Fibroblast of lung (primary cell): ENCODE measurements around the gene IZUMO4. TPM values are rescaled to one million over a fixed set of nuclear protein-coding genes. Genes with fewer than 3 reads are reported as not detected.

Experiments used
- DNase-seq, 2 donors: peaks; one replicate each; pipeline versions ENCODE4 v3.0.0 to v3.0.0-alpha.2; 2010; ENCODE audit warnings: low read depth in 2 of 2
- H2AFZ ChIP-seq: 2 replicates; pipeline ENCODE4 v1.5.1; 2012; ENCODE audit warnings: low read length, control low read depth, inconsistent platforms
- H3K27ac ChIP-seq: 2 replicates; pipeline ENCODE4 v1.5.1; 2011; ENCODE audit warnings: low read length, control low read depth; ENCODE audit not compliant: insufficient read depth
- H3K27me3 ChIP-seq: 2 replicates; pipeline ENCODE4 v1.5.1; 2011; ENCODE audit warnings: mild to moderate bottlenecking, low read length; ENCODE audit not compliant: control insufficient read depth, insufficient read depth
- H3K36me3 ChIP-seq: 2 replicates; pipeline ENCODE4 v1.5.1; 2011; ENCODE audit warnings: low read length; ENCODE audit not compliant: control insufficient read depth, insufficient read depth
- H3K4me1 ChIP-seq: 2 replicates; pipeline ENCODE4 v1.5.1; 2011; ENCODE audit warnings: low read length; ENCODE audit not compliant: control insufficient read depth, insufficient read depth; ENCODE audit errors: extremely low read depth
- H3K4me2 ChIP-seq: 2 replicates; pipeline ENCODE4 v1.5.1; 2011; ENCODE audit warnings: low read length, control low read depth; ENCODE audit not compliant: insufficient read depth; ENCODE audit errors: extremely low read depth
- H3K4me3 ChIP-seq, 4 experiments: fragments of 200-600 bp in 1 of 4; sonication (generic) in 1 of 4; replicated peaks in 1 of 4; 2 replicates each; pipeline ENCODE4 v1.5.1; 2011 to 2016; ENCODE audit warnings: low read length in 4 of 4, low read depth in 3 of 4, mild to moderate bottlenecking in 3 of 4, control low read depth in 2 of 4, inconsistent platforms in 1 of 4, mixed read lengths in 1 of 4; ENCODE audit not compliant: insufficient read depth in 1 of 4; ENCODE audit errors: control extremely low read depth in 1 of 4
- H3K79me2 ChIP-seq: 2 replicates; pipeline ENCODE4 v1.5.1; 2012; ENCODE audit warnings: mild to moderate bottlenecking, low read length, inconsistent platforms; ENCODE audit not compliant: control insufficient read depth, insufficient read depth
- H3K9ac ChIP-seq: 2 replicates; pipeline ENCODE4 v1.5.1; 2011; ENCODE audit warnings: mild to moderate bottlenecking, low read length, control low read depth; ENCODE audit not compliant: insufficient read depth
- H3K9me3 ChIP-seq: 2 replicates; pipeline ENCODE4 v1.5.1; 2012; ENCODE audit warnings: low read depth, low read length; ENCODE audit not compliant: control insufficient read depth, insufficient read depth
- H4K20me1 ChIP-seq: 2 replicates; pipeline ENCODE4 v1.5.1; 2011; ENCODE audit warnings: low read length; ENCODE audit not compliant: control insufficient read depth, insufficient read depth; ENCODE audit errors: extremely low read depth
- EZH2 ChIP-seq: IDR thresholded peaks from 2 replicates; pipeline ENCODE4 v1.5.1; 2012; ENCODE audit warnings: low read length, control low read depth, mild to moderate bottlenecking; ENCODE audit errors: missing control alignments
- polyA plus RNA-seq, 2 donors: library from polyadenylated mRNA; depleted of rRNA in 1 of 2; stranded (reverse) in 1 of 2; unstranded in 1 of 2; fragments of >200 nt; gene quantifications; 2 replicates each; pipeline ENCODE4 v1.2.1, GENCODE V29; 2011 to 2012; ENCODE audit warnings: missing spikeins in 1 of 2
- total RNA-seq: library from RNA; depleted of rRNA; stranded (reverse); fragments of >200 nt; gene quantifications from 2 replicates; pipeline ENCODE4 v1.2.1, GENCODE V29; 2014
- TF ChIP-seq, protein P1 (sequence below), 2 donors: IDR thresholded peaks in 1 of 2; conservative IDR thresholded peaks in 1 of 2; 1 replicate in 1 of 2; 2 replicates in 1 of 2; pipeline ENCODE4 v1.5.1; 2011 to 2012; ENCODE audit warnings: low read length in 2 of 2, control low read depth in 1 of 2, inconsistent platforms in 1 of 2, low read depth in 1 of 2, mild to moderate bottlenecking in 1 of 2

The IZUMO4 gene
- total and polyA plus RNA-seq, 2 donors (not counting 1 experiment from before 2014, with no cell fraction given) = 0.56 to 1.3 TPM

GRCh38 chr19:2115911-2116426, 19.3 kb downstream of the IZUMO4 start:
- no peaks in the 10 kb centered on the region for H3K79me2 ChIP-seq

GRCh38 chr19:2116507-2116906, 19.8 kb downstream of the IZUMO4 start:
- Histone ChIP-seq H3K36me3 (peaks cover 69% of the 10 kb centered on the region), H3K79me2 (no peaks in the 10 kb centered on the region), H3K9me3 (no peaks in the 10 kb centered on the region), H3K27me3 (no peaks in the 10 kb centered on the region), H3K4me1 (no peaks in the 10 kb centered on the region), H4K20me1 (no peaks in the 10 kb centered on the region), H3K27ac (no peak overlapping the region), H2AFZ (no peak overlapping the region), H3K9ac (no peak overlapping the region), H3K4me3 (no peak overlapping the region), H3K4me2 (no peak overlapping the region)
- TF ChIP-seq EZH2 = no peak
- TF ChIP-seq, protein P1, sequence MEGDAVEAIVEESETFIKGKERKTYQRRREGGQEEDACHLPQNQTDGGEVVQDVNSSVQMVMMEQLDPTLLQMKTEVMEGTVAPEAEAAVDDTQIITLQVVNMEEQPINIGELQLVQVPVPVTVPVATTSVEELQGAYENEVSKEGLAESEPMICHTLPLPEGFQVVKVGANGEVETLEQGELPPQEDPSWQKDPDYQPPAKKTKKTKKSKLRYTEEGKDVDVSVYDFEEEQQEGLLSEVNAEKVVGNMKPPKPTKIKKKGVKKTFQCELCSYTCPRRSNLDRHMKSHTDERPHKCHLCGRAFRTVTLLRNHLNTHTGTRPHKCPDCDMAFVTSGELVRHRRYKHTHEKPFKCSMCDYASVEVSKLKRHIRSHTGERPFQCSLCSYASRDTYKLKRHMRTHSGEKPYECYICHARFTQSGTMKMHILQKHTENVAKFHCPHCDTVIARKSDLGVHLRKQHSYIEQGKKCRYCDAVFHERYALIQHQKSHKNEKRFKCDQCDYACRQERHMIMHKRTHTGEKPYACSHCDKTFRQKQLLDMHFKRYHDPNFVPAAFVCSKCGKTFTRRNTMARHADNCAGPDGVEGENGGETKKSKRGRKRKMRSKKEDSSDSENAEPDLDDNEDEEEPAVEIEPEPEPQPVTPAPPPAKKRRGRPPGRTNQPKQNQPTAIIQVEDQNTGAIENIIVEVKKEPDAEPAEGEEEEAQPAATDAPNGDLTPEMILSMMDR (conservative IDR thresholded peaks at IDR 0.05 in 1 of 2, IDR thresholded peaks at IDR 0.05 in 1 of 2; ENCODE audit: low read depth in 1 of 2, low read length in 2 of 2) = no peak
- DNase-seq = no peak

More at GRCh38 chr19:2115911-2116426, 19.3 kb downstream of the IZUMO4 start:
- Histone ChIP-seq H3K4me3 (no peak overlapping the region), H4K20me1 (no peaks in the 10 kb centered on the region), H3K4me2 (no peak overlapping the region), H3K9ac (no peak overlapping the region), H3K36me3 (peaks cover 64% of the 10 kb centered on the region), H3K27me3 (no peaks in the 10 kb centered on the region), H2AFZ (no peak overlapping the region), H3K27ac (no peak overlapping the region), H3K9me3 (no peaks in the 10 kb centered on the region), H3K4me1 (no peaks in the 10 kb centered on the region)
- TF ChIP-seq, protein P1 (conservative IDR thresholded peaks at IDR 0.05 in 1 of 2, IDR thresholded peaks at IDR 0.05 in 1 of 2; ENCODE audit: low read depth in 1 of 2, low read length in 2 of 2) = no peak
- no peak for TF ChIP-seq EZH2
- no peak for DNase-seq

DNA sequence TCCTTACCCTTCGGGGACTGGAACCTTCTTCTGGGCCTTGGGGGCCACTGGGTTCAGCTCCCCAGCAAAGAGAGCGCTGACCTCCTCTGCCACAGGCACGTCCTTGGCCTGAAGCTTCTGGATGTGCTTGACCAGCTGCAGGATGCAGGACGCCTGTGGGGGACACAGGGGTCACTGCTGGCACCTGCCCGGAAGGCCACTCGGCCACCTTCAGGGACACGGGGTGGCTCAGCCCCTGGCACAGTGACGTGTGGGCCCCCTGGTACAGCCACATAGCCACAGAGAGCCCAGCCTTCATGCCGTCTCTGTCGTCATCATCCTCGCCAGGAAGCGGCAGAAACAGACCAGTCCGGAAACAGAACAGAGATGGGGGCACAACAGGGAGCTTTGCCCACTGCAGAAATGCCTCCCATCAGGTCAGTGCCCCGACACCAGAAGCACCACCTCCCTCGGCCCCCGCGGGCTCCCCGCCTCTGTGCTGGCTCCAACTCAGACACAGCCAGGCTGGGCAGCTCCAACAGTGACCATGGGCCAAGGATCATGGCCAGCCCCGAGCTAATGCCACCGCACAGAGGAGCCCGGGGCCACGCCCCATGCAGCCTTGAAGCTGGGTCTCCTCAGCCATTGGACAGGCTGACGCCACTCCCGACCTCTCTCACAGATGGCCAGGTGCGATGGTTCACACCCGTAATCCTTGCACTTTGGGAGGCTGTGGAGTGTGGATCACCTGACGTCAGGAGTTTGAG, 20.7 kb downstream of the IZUMO4 start:
- Histone ChIP-seq H3K79me2 (no peaks in the 10 kb centered on the region), H4K20me1 (no peaks in the 10 kb centered on the region), H3K9ac (no peak overlapping the region), H3K4me3 (no peak overlapping the region), H3K4me1 (no peaks in the 10 kb centered on the region), H2AFZ (no peak overlapping the region), H3K36me3 (peaks cover 69% of the 10 kb centered on the region), H3K9me3 (no peaks in the 10 kb centered on the region), H3K27me3 (no peaks in the 10 kb centered on the region), H3K27ac (no peak overlapping the region), H3K4me2 (no peak overlapping the region)
- DNase-seq = no peak
- TF ChIP-seq EZH2 = no peak
- TF ChIP-seq, protein P1 (conservative IDR thresholded peaks at IDR 0.05 in 1 of 2, IDR thresholded peaks at IDR 0.05 in 1 of 2; ENCODE audit: low read depth in 1 of 2, low read length in 2 of 2) = no peak
